Right lobe of liver (tissue), 6 donors: ENCODE measurements around the gene ACOX3. TPM values are rescaled to one million over a fixed set of nuclear protein-coding genes. Genes with fewer than 3 reads are reported as not detected.

ENCODE experiments used
- ATAC-seq, 4 donors: fragments of 200-7000 bp; cut with Tn5 transposase; one replicate each; pipeline ENCODE4 v1.9.1; 2020; ENCODE audit warnings: mild to moderate bottlenecking in 4 of 4, moderate library complexity in 4 of 4
- DNase-seq, 3 donors: peaks; one replicate each; pipeline ENCODE4 v3.0.0-alpha.2; 2020
- H3K27ac ChIP-seq, 3 donors: fragments of 200-600 bp; one replicate each; pipeline ENCODE4 v1.8.0; 2022
- H3K27me3 ChIP-seq, 2 donors: fragments of 200-600 bp; one replicate each; pipeline ENCODE4 v1.8.0; 2022
- H3K36me3 ChIP-seq, 4 donors: fragments of 200-600 bp; sonication (generic) in 1 of 4; one replicate each; pipeline versions ENCODE4 v1.5.1 to v1.8.0; 2017 to 2022; ENCODE audit warnings: control low read depth in 1 of 4
- H3K4me1 ChIP-seq, 4 donors: fragments of 200-600 bp; sonication (generic) in 1 of 4; one replicate each; pipeline versions ENCODE4 v1.5.1 to v1.8.0; 2017 to 2022; ENCODE audit warnings: control low read depth in 1 of 4
- H3K4me3 ChIP-seq, 3 donors: fragments of 200-600 bp; one replicate each; pipeline ENCODE4 v1.8.0; 2022
- H3K9me3 ChIP-seq, 4 donors: fragments of 200-600 bp; sonication (generic) in 1 of 4; one replicate each; pipeline versions ENCODE4 v1.5.1 to v1.8.0; 2017 to 2022; ENCODE audit warnings: control low read depth in 1 of 4
- CTCF ChIP-seq, 4 donors: fragments of 200-600 bp in 3 of 4; fragments of 450-650 bp in 1 of 4; IDR thresholded peaks; one replicate each; pipeline versions ENCODE4 v1.5.1 to v1.8.0; 2016 to 2022; ENCODE audit warnings: antibody characterized with exemption in 4 of 4, mild to moderate bottlenecking in 2 of 4
- POLR2A ChIP-seq: fragments of 450-650 bp; IDR thresholded peaks from one replicate; pipeline ENCODE4 v1.6.1; 2017; ENCODE audit warnings: antibody characterized with exemption, mild to moderate bottlenecking
- WGBS: methylation state at CpG from one replicate; pipeline ENCODE4 v1.1.6; 2018; ENCODE audit warnings: low coverage, low lambda C conversion rate; ENCODE audit not compliant: insufficient coverage; ENCODE audit errors: missing lambda C conversion rate; 5-methylcytosine and 5-hydroxymethylcytosine counted together
- intact Hi-C, 2 donors: fragments of 100-400 bp; cut with DNase I; formaldehyde crosslinking; loops; one replicate each; pipeline versions ENCODE4 v1.11.2 to v1.14.1; 2022
- total RNA-seq, 6 experiments: library from RNA; depleted of rRNA in 2 of 6; stranded (reverse); fragments of >200 nt in 2 of 6; fragmentation: NEBNext Ultra II Directional in 3 of 6; extraction: Animal tissue kit (Norgen Biotek cat#: 25700) in 3 of 6; gene quantifications; one replicate each; pipeline versions ENCODE4 v1.1.0 to v1.2.4, GENCODE V29; 2016 to 2023
- donor health status: DM: no; HTN: yes; CAD: no.
- donor health status: DM: no; HTN: no; CAD: no.
- donor health status: DM: no; HTN: no; CAD: no.
- donor health status: DM: no; HTN: yes; CAD: no.
- donor health status: DM: no; HTN: yes; CAD: no.

Gene ACOX3
- total RNA-seq, 6 experiments from 2014 or later = 18.5 to 36.9 (median 21.9) TPM

GRCh38 chr4:8402640-8403039 lies 37.9 kb downstream of the ACOX3 start:
- 49% methylated on average over 9 of the region's 14 CpGs for WGBS
- no peaks in the 10 kb centered on the region for H3K9me3 ChIP-seq
- intact Hi-C loops = loop anchor here in 1 of 2 donors (10.0 kb wide), 1 partner anchor 228 kb away; no protein-coding TSS in a partner anchor
- peak in 1 of 3 donors; percentile 57 for DNase-seq
- peak; percentile 47 to 65 (median 56) for ATAC-seq
- H3K36me3 ChIP-seq = peaks cover 0 to 13% (median 3%) of the 10 kb centered on the region in 4 donors
- TF ChIP-seq CTCF (IDR thresholded peaks at IDR 0.05) (no peak), POLR2A (no peak)
- H3K27me3 ChIP-seq = no peaks in the 10 kb centered on the region
- H3K4me1 ChIP-seq = no peaks in the 10 kb centered on the region
- no peak overlapping the region for H3K27ac ChIP-seq
- H3K4me3 ChIP-seq = no peak overlapping the region

GRCh38 chr4:8402181-8402597 lies 38.3 kb downstream of the ACOX3 start:
- Histone ChIP-seq H3K4me1 (no peaks in the 10 kb centered on the region), H3K4me3 (no peak overlapping the region), H3K36me3 (peaks cover 0 to 13% (median 3%) of the 10 kb centered on the region in 4 donors), H3K27me3 (no peaks in the 10 kb centered on the region), H3K9me3 (no peaks in the 10 kb centered on the region), H3K27ac (no peak overlapping the region)
- no peak for DNase-seq
- no peak for ATAC-seq
- 60% methylated on average over 1 of the region's 11 CpGs for WGBS
- no peak for TF ChIP-seq CTCF (IDR thresholded peaks at IDR 0.05)
- no peak for TF ChIP-seq POLR2A
- intact Hi-C loops = loop anchor here in 1 of 2 donors (10.0 kb wide), 1 partner anchor 227 kb away; no protein-coding TSS in a partner anchor

GRCh38 chr4:8401665-8402064 lies 38.9 kb downstream of the ACOX3 start:
- H3K36me3 ChIP-seq = peaks cover 0 to 13% (median 3%) of the 10 kb centered on the region in 4 donors
- TF ChIP-seq CTCF (IDR thresholded peaks at IDR 0.05) (no peak), POLR2A (no peak)
- intact Hi-C loops = loop anchor here in 1 of 2 donors (10.0 kb wide), 1 partner anchor 227 kb away; no protein-coding TSS in a partner anchor
- DNase-seq (no peak), ATAC-seq (no peak)
- no peaks in the 10 kb centered on the region for H3K9me3 ChIP-seq
- no peaks in the 10 kb centered on the region for H3K4me1 ChIP-seq
- H3K27ac ChIP-seq = no peak overlapping the region
- 100% methylated on average over 2 of the region's 10 CpGs for WGBS
- H3K27me3 ChIP-seq = no peaks in the 10 kb centered on the region
- no peak overlapping the region for H3K4me3 ChIP-seq

GRCh38 chr4:8400632-8401325 lies 39.7 kb downstream of the ACOX3 start:
- Histone ChIP-seq H3K36me3 (peaks cover 0 to 13% (median 3%) of the 10 kb centered on the region in 4 donors), H3K9me3 (no peaks in the 10 kb centered on the region), H3K27me3 (no peaks in the 10 kb centered on the region), H3K4me1 (no peaks in the 10 kb centered on the region), H3K27ac (no peak overlapping the region), H3K4me3 (no peak overlapping the region)
- no peak for DNase-seq
- intact Hi-C loops = loop anchor here in 1 of 2 donors (10.0 kb wide), 1 partner anchor 226 kb away; no protein-coding TSS in a partner anchor
- ATAC-seq = no peak
- 95% methylated on average over 6 of the region's 13 CpGs for WGBS
- no peak for TF ChIP-seq CTCF (IDR thresholded peaks at IDR 0.05)
- no peak for TF ChIP-seq POLR2A
